ENCODE measurements around the gene PHC3.

Gene PHC3

DNA sequence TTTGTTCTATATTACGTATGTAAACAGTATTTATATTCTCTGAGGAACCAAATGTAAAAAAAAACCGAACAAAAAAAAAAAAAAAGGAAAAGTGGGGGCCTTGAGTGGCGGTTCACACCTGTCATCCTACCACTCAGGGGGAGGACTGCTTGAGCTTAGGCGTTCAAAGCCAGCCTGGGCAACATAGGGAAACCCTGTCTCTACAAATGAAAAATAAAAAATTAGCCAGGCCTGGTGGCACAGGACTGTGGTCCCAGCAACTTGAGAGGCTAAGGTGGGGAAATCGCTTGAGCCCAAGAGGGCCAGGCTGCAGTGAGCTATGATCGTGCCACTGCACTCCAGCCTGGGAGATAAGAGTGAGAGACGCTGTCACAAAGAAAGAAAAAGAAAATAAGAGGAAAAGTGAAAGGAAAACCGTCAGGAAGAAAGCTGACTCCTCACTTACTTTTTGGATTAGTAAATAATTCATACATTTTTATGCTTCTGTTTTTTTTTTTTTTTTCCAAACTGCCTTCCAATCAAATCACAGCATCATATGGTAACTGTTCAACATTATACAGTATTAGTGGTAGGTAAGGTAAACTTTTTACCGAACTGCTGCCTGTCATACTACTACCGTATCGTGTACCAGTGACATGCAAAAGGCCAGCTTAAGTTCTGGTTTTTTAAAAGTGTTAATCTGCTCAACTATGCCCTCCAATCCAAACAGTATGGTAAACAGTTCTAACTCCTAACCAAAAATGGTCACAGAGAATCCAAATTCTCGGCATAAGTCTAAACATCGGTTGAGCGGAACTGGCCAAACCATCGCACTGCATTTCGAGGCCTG, 1.2 kb downstream of the PHC3 start:
- 31 to 32% methylated on average over 8 to 9 of the region's 16 CpGs for WGBS, 2 experiments (ENCODE audit: insufficient coverage in 2 of 2)
- Histone ChIP-seq H3K4me1 (ENCODE audit: control insufficient read depth, insufficient read depth, low read length, poor library complexity, severe bottlenecking) (peaks cover 6% of the 10 kb centered on the region), H3K9me3 (ENCODE audit: control insufficient read depth, low read length) (no peaks in the 10 kb centered on the region), H3K36me3 (ENCODE audit: control insufficient read depth, insufficient read depth, low read length) (peaks cover 35% of the 10 kb centered on the region), H3K4me3 (ENCODE audit: extremely low read depth, insufficient read depth, low read length, poor library complexity, severe bottlenecking) (peak overlapping the region; percentile 90), H3K27ac (ENCODE audit: low read depth, low read length, severe bottlenecking) (peak overlapping the region; percentile 81)

DNA sequence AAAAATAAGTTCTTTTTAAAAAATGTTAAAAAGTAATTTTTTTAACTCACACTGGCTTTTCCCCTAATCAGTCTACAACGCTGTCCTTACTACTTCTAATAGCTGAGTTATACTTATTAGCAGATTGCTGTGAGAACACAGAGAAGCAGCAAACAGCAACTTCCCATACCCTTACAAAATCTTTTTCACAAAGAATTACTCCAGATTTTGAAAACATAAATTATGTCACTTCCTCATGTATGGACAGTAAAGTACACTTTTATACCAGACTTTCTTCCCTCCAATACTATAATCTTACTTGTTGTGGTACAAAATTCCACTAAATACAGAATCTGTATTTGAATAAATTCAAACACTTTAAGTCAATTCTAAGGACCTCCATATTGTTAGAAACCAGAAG, 2.1 kb downstream of the PHC3 start:
- Histone ChIP-seq H3K36me3 (ENCODE audit: control insufficient read depth, insufficient read depth, low read length) (peaks cover 42% of the 10 kb centered on the region), H3K9me3 (ENCODE audit: control insufficient read depth, low read length) (no peaks in the 10 kb centered on the region), H3K4me1 (ENCODE audit: control insufficient read depth, insufficient read depth, low read length, poor library complexity, severe bottlenecking) (peaks cover 6% of the 10 kb centered on the region), H3K27ac (ENCODE audit: low read depth, low read length, severe bottlenecking) (no peak overlapping the region), H3K4me3 (ENCODE audit: extremely low read depth, insufficient read depth, low read length, poor library complexity, severe bottlenecking) (no peak overlapping the region)
- WGBS, 2 experiments (ENCODE audit: insufficient coverage in 2 of 2) = no CpG with 5 or more reads among the region's 1 CpG

DNA sequence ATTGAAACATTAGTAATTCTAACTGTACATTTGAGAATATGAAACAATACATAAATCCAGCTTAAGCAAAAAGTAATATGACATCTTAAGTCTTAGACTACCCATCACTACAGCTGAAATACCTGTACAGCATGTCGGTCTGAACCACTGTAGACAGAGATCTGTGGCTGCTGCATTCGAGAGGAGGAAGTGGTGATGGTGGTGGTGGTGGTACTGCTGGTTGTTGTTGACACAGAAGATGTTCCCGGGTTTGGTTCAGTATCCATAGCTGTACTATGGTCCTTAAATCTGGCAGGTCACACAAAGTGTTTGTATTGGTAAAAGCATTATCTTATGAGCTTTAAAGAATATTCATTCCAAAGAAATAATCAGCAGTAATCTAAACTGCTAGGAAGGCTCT, 2.9 kb downstream of the PHC3 start:
- WGBS, 2 experiments (ENCODE audit: insufficient coverage in 2 of 2) = 100% methylated on average over 1 of the region's 3 CpGs; no CpG with 5 or more reads in 1 of the 2 experiments
- H3K9me3 ChIP-seq (ENCODE audit: control insufficient read depth, low read length) = no peaks in the 10 kb centered on the region
- H3K4me1 ChIP-seq (ENCODE audit: control insufficient read depth, insufficient read depth, low read length, poor library complexity, severe bottlenecking) = peaks cover 6% of the 10 kb centered on the region
- H3K36me3 ChIP-seq (ENCODE audit: control insufficient read depth, insufficient read depth, low read length) = peaks cover 48% of the 10 kb centered on the region
- H3K4me3 ChIP-seq (ENCODE audit: extremely low read depth, insufficient read depth, low read length, poor library complexity, severe bottlenecking) = no peak overlapping the region
- no peak overlapping the region for H3K27ac ChIP-seq (ENCODE audit: low read depth, low read length, severe bottlenecking)

DNA sequence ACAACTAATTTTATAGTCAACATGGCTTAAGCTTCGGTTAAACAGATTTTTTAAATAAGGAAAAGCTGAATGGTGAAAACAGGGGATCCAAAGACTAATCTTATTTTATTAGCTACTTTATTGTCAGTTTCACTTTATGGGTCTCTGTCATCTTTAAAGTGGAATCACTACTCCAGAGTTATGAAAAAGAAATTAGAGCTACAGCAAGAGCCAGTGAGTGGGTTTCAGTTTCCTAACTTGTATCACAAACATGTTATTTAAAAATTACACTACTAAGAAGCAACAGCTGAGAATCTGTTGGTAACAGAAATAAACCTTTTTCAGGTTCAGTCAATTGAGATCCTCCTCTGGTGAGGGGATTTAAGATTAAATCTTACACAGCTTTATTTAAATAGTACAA, 10.0 kb downstream of the PHC3 start:
- WGBS, 2 experiments (ENCODE audit: insufficient coverage in 2 of 2) = no CpG with 5 or more reads among the region's 1 CpG
- H3K4me3 ChIP-seq (ENCODE audit: extremely low read depth, insufficient read depth, low read length, poor library complexity, severe bottlenecking) = no peak overlapping the region
- H3K36me3 ChIP-seq (ENCODE audit: control insufficient read depth, insufficient read depth, low read length) = peaks cover 65% of the 10 kb centered on the region
- no peaks in the 10 kb centered on the region for H3K9me3 ChIP-seq (ENCODE audit: control insufficient read depth, low read length)
- no peak overlapping the region for H3K27ac ChIP-seq (ENCODE audit: low read depth, low read length, severe bottlenecking)
- H3K4me1 ChIP-seq (ENCODE audit: control insufficient read depth, insufficient read depth, low read length, poor library complexity, severe bottlenecking) = no peaks in the 10 kb centered on the region

DNA sequence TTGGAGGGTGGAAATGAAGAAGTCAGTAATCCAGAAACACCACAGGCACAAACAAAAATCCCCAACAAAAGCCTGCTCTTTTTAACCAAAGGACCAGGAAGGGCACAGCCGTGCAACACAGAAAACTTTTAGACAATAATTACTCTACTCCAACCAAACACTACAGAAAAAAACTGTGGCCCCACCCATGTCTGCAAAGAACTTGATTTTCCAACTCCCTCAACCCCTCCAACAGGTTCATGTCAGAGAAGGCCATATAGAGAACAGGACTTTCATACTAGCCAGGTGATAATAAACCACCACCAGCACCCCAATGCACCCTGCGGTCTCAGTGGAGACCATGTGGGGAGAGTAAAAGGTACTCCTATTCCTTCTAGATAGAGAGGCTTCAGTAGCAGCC, 16.8 kb downstream of the PHC3 start:
- H3K9me3 ChIP-seq (ENCODE audit: control insufficient read depth, low read length) = no peaks in the 10 kb centered on the region
- WGBS, 2 experiments (ENCODE audit: insufficient coverage in 2 of 2) = 100% methylated on average over 1 of the region's 2 CpGs
- H3K27ac ChIP-seq (ENCODE audit: low read depth, low read length, severe bottlenecking) = no peak overlapping the region
- no peaks in the 10 kb centered on the region for H3K4me1 ChIP-seq (ENCODE audit: control insufficient read depth, insufficient read depth, low read length, poor library complexity, severe bottlenecking)
- no peak overlapping the region for H3K4me3 ChIP-seq (ENCODE audit: extremely low read depth, insufficient read depth, low read length, poor library complexity, severe bottlenecking)
- peaks cover 82% of the 10 kb centered on the region for H3K36me3 ChIP-seq (ENCODE audit: control insufficient read depth, insufficient read depth, low read length)

DNA sequence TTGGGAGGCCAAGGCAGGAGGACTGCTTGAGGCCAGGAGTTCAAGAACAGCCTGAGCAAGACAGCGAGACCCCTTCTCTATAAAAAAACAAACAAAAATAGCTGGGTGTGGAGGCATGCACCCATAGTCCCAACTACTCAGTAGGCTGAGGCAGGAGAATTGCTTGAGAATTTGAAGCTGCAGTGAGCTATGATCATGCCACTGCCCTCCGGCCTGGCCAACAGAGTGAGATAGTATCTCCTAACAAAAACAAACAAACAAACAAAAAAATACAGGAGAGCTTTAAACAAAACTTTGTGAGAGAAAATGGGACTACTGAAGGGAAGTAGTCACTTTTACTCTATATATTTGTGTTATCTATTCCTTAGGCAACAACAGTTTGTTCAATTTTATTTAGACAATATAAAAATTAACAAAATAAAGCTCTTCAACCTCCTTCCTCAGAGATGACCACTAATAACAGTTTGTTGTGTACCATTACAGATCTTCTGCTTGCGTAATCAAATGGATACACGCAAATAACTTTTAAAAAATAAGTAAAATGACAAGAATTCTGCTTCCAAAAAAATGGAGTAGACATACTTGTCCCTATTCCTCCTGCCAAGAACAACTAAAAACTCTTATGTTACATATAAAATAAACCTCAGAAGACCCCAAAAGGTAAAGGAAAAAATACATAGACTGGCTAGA, 17.4 kb downstream of the PHC3 start:
- H3K9me3 ChIP-seq (ENCODE audit: control insufficient read depth, low read length) = no peaks in the 10 kb centered on the region
- 83% methylated on average over 1 of the region's 4 CpGs; no CpG with 5 or more reads in 1 of the 2 experiments for WGBS, 2 experiments (ENCODE audit: insufficient coverage in 2 of 2)
- no peak overlapping the region for H3K4me3 ChIP-seq (ENCODE audit: extremely low read depth, insufficient read depth, low read length, poor library complexity, severe bottlenecking)
- H3K36me3 ChIP-seq (ENCODE audit: control insufficient read depth, insufficient read depth, low read length) = peaks cover 81% of the 10 kb centered on the region
- no peaks in the 10 kb centered on the region for H3K4me1 ChIP-seq (ENCODE audit: control insufficient read depth, insufficient read depth, low read length, poor library complexity, severe bottlenecking)
- no peak overlapping the region for H3K27ac ChIP-seq (ENCODE audit: low read depth, low read length, severe bottlenecking)

DNA sequence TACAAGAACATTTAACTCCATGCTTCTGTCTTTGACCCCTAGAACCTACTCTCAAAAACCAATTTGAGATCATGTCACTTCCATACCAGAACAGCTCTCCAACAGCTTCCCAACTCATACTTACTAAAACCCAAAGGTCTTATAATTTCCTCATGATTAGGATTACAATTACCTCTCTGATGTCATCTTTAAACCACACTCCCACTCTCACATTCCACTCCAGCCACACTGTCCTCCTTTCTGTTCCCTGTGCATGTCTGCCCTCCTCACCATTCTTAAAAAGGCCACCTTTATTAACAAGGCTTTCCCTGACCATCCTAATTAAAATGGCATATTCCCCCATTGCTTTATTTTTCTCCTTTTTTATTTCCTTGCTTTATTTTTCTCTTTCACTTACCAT, 18.9 kb downstream of the PHC3 start:
- no peak overlapping the region for H3K4me3 ChIP-seq (ENCODE audit: extremely low read depth, insufficient read depth, low read length, poor library complexity, severe bottlenecking)
- H3K36me3 ChIP-seq (ENCODE audit: control insufficient read depth, insufficient read depth, low read length) = peaks cover 75% of the 10 kb centered on the region
- H3K27ac ChIP-seq (ENCODE audit: low read depth, low read length, severe bottlenecking) = no peak overlapping the region
- no peaks in the 10 kb centered on the region for H3K4me1 ChIP-seq (ENCODE audit: control insufficient read depth, insufficient read depth, low read length, poor library complexity, severe bottlenecking)
- H3K9me3 ChIP-seq (ENCODE audit: control insufficient read depth, low read length) = no peaks in the 10 kb centered on the region

DNA sequence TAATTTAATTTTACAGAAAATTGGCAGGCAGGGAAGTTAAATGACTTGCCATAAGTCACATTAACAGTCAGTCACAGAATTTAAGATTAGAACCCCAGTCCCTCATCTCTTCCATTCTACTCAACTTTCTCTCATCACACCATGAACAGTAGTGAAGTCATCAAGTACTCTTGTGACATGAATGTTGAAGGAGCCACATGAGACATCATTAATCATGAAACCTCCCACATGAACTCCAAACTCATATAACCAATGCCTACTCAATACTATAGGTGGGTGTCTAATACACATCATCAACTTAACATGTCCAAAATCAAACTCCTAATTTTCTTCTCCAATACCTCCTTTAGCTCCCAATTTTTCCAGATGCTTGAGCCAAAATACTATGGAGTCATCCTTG, 19.5 kb downstream of the PHC3 start:
- Histone ChIP-seq H3K9me3 (ENCODE audit: control insufficient read depth, low read length) (no peaks in the 10 kb centered on the region), H3K4me1 (ENCODE audit: control insufficient read depth, insufficient read depth, low read length, poor library complexity, severe bottlenecking) (no peaks in the 10 kb centered on the region), H3K36me3 (ENCODE audit: control insufficient read depth, insufficient read depth, low read length) (peaks cover 72% of the 10 kb centered on the region), H3K27ac (ENCODE audit: low read depth, low read length, severe bottlenecking) (no peak overlapping the region), H3K4me3 (ENCODE audit: extremely low read depth, insufficient read depth, low read length, poor library complexity, severe bottlenecking) (no peak overlapping the region)

DNA sequence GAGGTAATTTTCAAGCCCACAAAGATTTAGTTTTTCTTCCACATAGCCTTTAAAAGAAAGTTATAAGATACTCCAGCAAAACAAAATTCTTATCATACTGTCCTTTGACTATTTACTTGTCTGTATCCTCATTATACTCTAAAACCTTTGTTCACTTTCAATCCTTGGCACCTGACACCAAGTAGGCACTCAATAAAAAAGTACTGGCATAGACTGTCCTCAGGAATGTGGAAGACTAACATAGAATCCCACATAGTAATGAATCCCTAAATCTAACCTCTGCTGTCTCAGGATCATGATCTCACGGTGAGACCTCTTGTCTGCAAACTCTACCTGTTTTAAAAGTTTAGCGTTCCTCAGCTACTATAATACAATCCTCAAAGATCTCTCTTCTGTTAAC, 21.6 kb downstream of the PHC3 start:
- Histone ChIP-seq H3K4me1 (ENCODE audit: control insufficient read depth, insufficient read depth, low read length, poor library complexity, severe bottlenecking) (no peaks in the 10 kb centered on the region), H3K4me3 (ENCODE audit: extremely low read depth, insufficient read depth, low read length, poor library complexity, severe bottlenecking) (no peak overlapping the region), H3K9me3 (ENCODE audit: control insufficient read depth, low read length) (no peaks in the 10 kb centered on the region), H3K36me3 (ENCODE audit: control insufficient read depth, insufficient read depth, low read length) (peaks cover 77% of the 10 kb centered on the region), H3K27ac (ENCODE audit: low read depth, low read length, severe bottlenecking) (no peak overlapping the region)
- 94 to 100% methylated on average over 1 to 2 of the region's 2 CpGs for WGBS, 2 experiments (ENCODE audit: insufficient coverage in 2 of 2)

DNA sequence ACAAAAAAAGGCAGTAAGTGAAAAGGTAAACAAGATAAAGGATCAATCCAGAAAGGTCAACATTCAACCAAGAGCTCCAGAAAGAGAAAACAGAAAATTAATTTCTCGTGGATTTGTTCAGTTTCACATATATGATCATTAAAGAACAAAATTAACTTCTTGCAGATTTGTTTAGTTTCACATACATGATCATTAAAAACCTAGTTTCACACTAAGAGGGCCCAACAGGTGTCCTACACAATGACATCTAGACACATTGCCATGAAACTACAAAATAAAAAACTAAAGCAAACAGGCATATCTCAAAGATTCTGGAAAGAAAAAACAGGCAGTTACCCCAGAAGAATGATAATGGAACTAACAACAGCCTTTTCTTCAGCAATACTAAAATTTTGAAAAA, 22.1 kb downstream of the PHC3 start:
- Histone ChIP-seq H3K36me3 (ENCODE audit: control insufficient read depth, insufficient read depth, low read length) (peaks cover 74% of the 10 kb centered on the region), H3K4me3 (ENCODE audit: extremely low read depth, insufficient read depth, low read length, poor library complexity, severe bottlenecking) (no peak overlapping the region)

DNA sequence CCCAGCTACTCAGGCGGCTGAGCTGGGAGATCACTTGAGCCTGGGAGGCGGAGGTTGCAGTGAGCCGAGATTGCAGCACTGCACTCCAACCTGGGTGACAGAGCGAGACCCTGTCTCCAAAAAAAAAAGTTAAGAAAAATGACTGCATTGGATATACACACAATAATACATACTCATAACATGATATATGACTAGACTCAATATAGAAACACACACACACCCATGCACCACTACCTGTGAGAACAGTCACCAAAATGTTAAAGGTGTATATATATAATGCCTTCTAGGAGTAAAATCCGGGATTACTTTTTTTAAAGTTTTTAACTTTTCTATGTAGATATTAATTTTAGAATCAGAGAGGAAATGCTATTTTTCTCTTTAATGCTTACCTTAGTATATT, 25.9 kb downstream of the PHC3 start:
- Histone ChIP-seq H3K27ac (ENCODE audit: low read depth, low read length, severe bottlenecking) (no peak overlapping the region), H3K4me3 (ENCODE audit: extremely low read depth, insufficient read depth, low read length, poor library complexity, severe bottlenecking) (no peak overlapping the region), H3K9me3 (ENCODE audit: control insufficient read depth, low read length) (no peaks in the 10 kb centered on the region), H3K4me1 (ENCODE audit: control insufficient read depth, insufficient read depth, low read length, poor library complexity, severe bottlenecking) (no peaks in the 10 kb centered on the region), H3K36me3 (ENCODE audit: control insufficient read depth, insufficient read depth, low read length) (peaks cover 63% of the 10 kb centered on the region)
- 79 to 89% methylated on average over 3 of the region's 5 CpGs for WGBS, 2 experiments (ENCODE audit: insufficient coverage in 2 of 2)

More for the DNA sequence above, 22.1 kb downstream of the PHC3 start:
- Histone ChIP-seq H3K27ac (ENCODE audit: low read depth, low read length, severe bottlenecking) (no peak overlapping the region), H3K4me1 (ENCODE audit: control insufficient read depth, insufficient read depth, low read length, poor library complexity, severe bottlenecking) (no peaks in the 10 kb centered on the region), H3K9me3 (ENCODE audit: control insufficient read depth, low read length) (no peaks in the 10 kb centered on the region)
- no CpG with 5 or more reads among the region's 1 CpG for WGBS, 2 experiments (ENCODE audit: insufficient coverage in 2 of 2)
